Stimulated activated CD8-positive, alpha-beta memory T cell treated with anti-CD3 and anti-CD28 coated beads, Interleukin-7, amount 100 ng/mL, for 1 hour (primary cell): ENCODE results near the gene GDPD2.

ENCODE experiments used
- DNase-seq, 2 donors: peaks; one replicate each; pipeline ENCODE4 v3.0.0-alpha.2; 2020; ENCODE audit warnings: low read depth in 2 of 2

The GDPD2 gene

GRCh38 chrX:70476166-70476933 is 53.2 kb downstream of the GDPD2 start:
- no peak for DNase-seq

GRCh38 chrX:70476934-70477733 is 54.0 kb downstream of the GDPD2 start:
- no peak for DNase-seq

GRCh38 chrX:70477734-70478075 is 54.6 kb downstream of the GDPD2 start:
- no peak for DNase-seq

DNA sequence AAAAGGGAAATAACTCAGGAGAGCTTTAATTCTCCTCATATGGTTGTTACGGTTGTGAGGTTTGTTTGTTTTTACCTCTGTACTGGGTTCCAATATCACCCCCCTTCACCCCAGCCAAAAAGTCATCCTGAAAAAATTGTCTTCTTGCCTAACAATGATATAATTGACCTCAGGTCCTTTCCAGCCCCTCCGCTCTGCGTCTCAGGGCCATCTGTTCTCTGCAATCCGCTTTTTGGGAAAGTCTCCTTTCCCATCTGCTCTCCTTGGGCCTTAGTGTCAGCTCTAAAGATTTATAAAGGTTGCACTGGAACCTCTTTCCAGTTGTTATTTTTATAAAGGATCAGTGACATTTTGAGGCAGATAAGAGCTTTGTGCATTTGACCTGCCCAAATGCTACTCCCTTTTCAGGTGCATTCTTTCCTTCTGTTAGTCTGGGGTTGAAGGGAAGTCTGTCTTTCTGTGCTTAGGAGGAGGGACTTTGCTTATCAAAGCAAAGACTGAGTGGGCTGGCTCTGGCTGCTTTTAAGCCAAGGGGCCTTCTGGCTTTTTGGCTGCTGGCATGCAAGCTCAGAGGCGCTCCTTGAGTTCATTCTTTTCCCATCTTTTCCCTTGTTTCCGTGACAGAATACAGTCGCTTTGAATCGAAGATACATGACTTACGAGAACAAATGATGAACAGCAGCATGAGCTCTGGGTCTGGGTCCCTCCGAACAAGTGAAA is 55.6 kb downstream of the GDPD2 start:
- DNase-seq: no peak

GRCh38 chrX:70479247-70479921 is 56.3 kb downstream of the GDPD2 start:
- DNase-seq: no peak

DNA sequence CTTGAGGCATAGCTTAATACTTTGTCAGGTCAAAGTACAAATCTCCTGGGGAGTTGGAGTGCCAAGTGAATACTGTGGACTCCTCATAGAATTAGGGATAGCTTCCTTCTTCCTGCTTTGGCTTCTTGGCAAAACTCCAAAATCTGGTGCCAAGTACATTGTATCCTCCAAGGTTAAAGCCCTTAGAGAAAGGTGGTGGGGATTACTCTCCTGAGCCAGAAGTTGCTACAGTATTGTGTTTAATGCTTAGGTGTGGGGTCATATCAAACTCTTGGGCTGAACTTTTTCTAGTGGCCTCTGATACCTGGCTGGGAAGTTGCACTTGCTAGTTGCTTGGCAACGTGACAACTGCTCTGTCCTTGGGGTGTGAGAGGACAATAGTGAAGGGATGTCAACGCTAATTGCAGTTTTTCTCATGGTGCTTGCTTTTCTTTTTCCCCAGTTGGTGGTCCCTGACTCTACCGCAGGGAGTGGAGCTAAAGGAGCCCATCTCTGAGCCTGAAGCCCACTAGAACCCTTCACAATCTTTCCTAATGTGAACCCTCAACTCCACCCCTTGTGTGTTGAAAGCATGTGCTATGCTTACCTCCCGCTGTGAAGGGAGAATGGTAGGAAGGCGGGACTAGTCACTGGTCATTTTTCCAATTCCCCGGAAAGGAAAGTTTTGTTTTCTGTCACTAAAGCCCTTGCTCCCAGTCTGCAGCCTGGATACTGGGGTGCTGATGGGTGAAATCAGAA is 57.0 kb downstream of the GDPD2 start:
- DNase-seq: no peak

- no peak for DNase-seq
Measured at GRCh38 chrX:70480660-70481018, 57.5 kb downstream of the GDPD2 start.

DNA sequence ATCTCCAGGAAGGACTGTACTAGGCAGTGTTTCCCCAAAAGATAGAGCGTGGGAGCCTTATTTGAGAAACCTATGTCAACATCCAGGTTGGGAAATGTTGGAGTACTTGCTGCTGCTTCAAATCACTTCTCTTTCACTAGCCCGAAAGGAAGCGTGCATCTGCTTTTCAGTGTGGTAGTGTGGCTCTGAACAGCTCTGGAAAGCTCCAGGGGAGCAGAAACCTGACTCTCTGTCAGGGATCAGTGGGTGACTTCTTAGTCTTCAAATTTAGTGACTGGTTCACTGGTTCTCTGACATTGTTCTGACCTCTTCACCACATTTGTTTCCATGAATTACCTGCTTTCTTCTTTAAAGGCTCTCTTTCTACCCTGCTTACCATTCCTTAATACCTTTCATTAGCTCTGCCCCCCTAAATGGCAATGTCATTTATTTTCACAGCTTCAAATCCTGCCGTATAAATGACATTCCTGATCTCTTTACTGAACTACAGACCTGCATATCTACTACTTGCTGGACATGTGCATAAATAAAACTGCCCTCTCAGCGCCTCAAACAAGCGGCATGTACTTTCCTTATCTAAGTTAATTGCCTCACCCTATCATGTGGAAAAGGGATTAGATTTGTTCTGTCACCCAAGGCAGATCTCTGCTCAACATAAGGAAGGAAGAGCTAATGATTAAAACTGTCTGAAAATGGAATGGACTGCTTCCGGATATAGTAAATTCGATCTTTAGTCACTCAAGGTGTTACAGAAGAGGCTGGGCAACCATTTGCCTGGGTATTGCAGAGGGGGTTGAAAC is 58.6 kb downstream of the GDPD2 start:
- DNase-seq: no peak

DNA sequence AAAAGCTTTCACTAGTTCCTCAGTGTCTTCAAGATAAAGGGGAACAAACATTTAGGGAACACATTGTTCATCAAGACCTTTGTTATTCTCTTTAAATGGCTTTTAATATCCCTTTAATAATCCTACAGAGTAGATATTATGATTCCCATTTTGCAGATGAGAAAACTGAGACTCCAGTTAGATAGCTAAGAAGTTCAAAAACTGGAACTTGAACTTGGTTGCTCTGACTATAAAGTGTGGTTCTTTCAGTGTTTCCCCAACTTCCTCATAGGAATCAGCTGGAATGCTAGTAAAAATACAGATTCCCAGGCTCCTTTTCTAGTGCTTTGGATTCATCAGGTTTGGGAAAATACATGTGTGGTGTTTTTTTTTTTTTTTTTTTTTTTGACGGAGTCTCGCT is 59.2 kb downstream of the GDPD2 start:
- DNase-seq: no peak
